ENCODE data around the gene PER1. TPM values are rescaled to one million over a fixed set of nuclear protein-coding genes. Genes with fewer than 3 reads are reported as not detected.

Gene PER1
- total RNA-seq, 2 experiments from 2014 or later = 15.4 to 48.0 TPM

- Histone ChIP-seq H3K36me3 (ENCODE audit: insufficient read depth, low read length) (no peaks in the 10 kb centered on the region), H3K79me2 (ENCODE audit: insufficient read depth, low read depth, low read length) (no peaks in the 10 kb centered on the region), H4K20me1 (ENCODE audit: insufficient read depth, low read length) (no peaks in the 10 kb centered on the region), H3K4me3 (ENCODE audit: low read depth, low read length, poor library complexity, severe bottlenecking) (no peak overlapping the region), H3K4me2 (ENCODE audit: low read length) (no peak overlapping the region), H3K9me3 (ENCODE audit: low read length) (no peaks in the 10 kb centered on the region), H3K9me2 (ENCODE audit: insufficient read depth, low read length) (no peaks in the 10 kb centered on the region), H3K4me1 (ENCODE audit: insufficient read depth, low read length, poor library complexity, severe bottlenecking) (peaks cover 21% of the 10 kb centered on the region), H3K27ac (ENCODE audit: low read depth, low read length, poor library complexity, severe bottlenecking) (no peak overlapping the region), H2AFZ (ENCODE audit: low read length) (no peak overlapping the region)
- intact Hi-C loops (cut with micrococcal nuclease; ENCODE audit: unreplicated experiment) = loop anchor here (5.0 kb wide), 1 partner anchor 229 kb away; the partner anchor contains the start of gene CHD3
- no TSS peak for BruUV-seq (replicated peaks)
- CTCF ChIA-PET (ENCODE audit: unreplicated experiment) = interaction anchor here (1.2 kb wide), 1 partner anchor 43 kb away, joined by 4 read pairs; no protein-coding TSS in a partner anchor
- POLR2A ChIA-PET = interaction anchor here (0.6 to 0.7 kb wide), 2 partner anchors 18 to 47 kb away, joined by 3 to 6 read pairs; no protein-coding TSS in a partner anchor
- DNase-seq (ENCODE audit: low spot score) = no peak
- TF ChIP-seq CTCF (conservative IDR thresholded peaks at IDR 0.05; ENCODE audit: low read length) (no peak), EZH2phosphoT487 (IDR thresholded peaks at IDR 0.05; ENCODE audit: borderline replicate concordance, low read depth, low read length) (no peak)
Measured at GRCh38 chr17:8116776-8117175, 35.4 kb downstream of the PER1 start.

- H3K9me3 ChIP-seq (ENCODE audit: low read length) = no peaks in the 10 kb centered on the region
- no peak for TF ChIP-seq CTCF (conservative IDR thresholded peaks at IDR 0.05; ENCODE audit: low read length)
- no peak for TF ChIP-seq EZH2phosphoT487 (IDR thresholded peaks at IDR 0.05; ENCODE audit: borderline replicate concordance, low read depth, low read length)
- no peak overlapping the region for H3K4me3 ChIP-seq (ENCODE audit: low read depth, low read length, poor library complexity, severe bottlenecking)
- H3K4me1 ChIP-seq (ENCODE audit: insufficient read depth, low read length, poor library complexity, severe bottlenecking) = peaks cover 11% of the 10 kb centered on the region
- CTCF ChIA-PET (ENCODE audit: unreplicated experiment) = interaction anchor here (0.8 to 2.4 kb wide), 4 partner anchors 8 to 53 kb away, joined by 3 to 7 read pairs (median 6); no protein-coding TSS in a partner anchor
- H4K20me1 ChIP-seq (ENCODE audit: insufficient read depth, low read length) = no peaks in the 10 kb centered on the region
- no peak overlapping the region for H3K27ac ChIP-seq (ENCODE audit: low read depth, low read length, poor library complexity, severe bottlenecking)
- no peak for DNase-seq (ENCODE audit: low spot score)
- no peaks in the 10 kb centered on the region for H3K36me3 ChIP-seq (ENCODE audit: insufficient read depth, low read length)
- BruUV-seq (replicated peaks) = no TSS peak
- no peaks in the 10 kb centered on the region for H3K79me2 ChIP-seq (ENCODE audit: insufficient read depth, low read depth, low read length)
- intact Hi-C loops (cut with micrococcal nuclease; ENCODE audit: unreplicated experiment) = loop anchor here (1.0 to 2.0 kb wide), 3 partner anchors 16 to 51 kb away; no protein-coding TSS in a partner anchor
- no peaks in the 10 kb centered on the region for H3K9me2 ChIP-seq (ENCODE audit: insufficient read depth, low read length)
- H2AFZ ChIP-seq (ENCODE audit: low read length) = no peak overlapping the region
- POLR2A ChIA-PET = interaction anchor here (1.4 kb wide), 1 partner anchor 20 kb away, joined by 6 read pairs; no protein-coding TSS in a partner anchor
- H3K4me2 ChIP-seq (ENCODE audit: low read length) = no peak overlapping the region
Measured at GRCh38 chr17:8110907-8111306, 41.3 kb downstream of the PER1 start.

GRCh38 chr17:8110456-8110804, 41.8 kb downstream of the PER1 start:
- H3K27ac ChIP-seq (ENCODE audit: low read depth, low read length, poor library complexity, severe bottlenecking) = no peak overlapping the region
- peak overlapping the region; percentile 63 for H3K4me3 ChIP-seq (ENCODE audit: low read depth, low read length, poor library complexity, severe bottlenecking)
- H2AFZ ChIP-seq (ENCODE audit: low read length) = no peak overlapping the region; the same call in 1 of the 2 replicates
- ChIA-PET CTCF (ENCODE audit: unreplicated experiment) (interaction anchor here (0.8 to 2.4 kb wide), 5 partner anchors 9 to 52 kb away, joined by 3 to 7 read pairs (median 4); no protein-coding TSS in a partner anchor), POLR2A (interaction anchor here (1.4 kb wide), 1 partner anchor 20 kb away, joined by 6 read pairs; no protein-coding TSS in a partner anchor)
- H3K9me3 ChIP-seq (ENCODE audit: low read length) = no peaks in the 10 kb centered on the region
- H3K4me1 ChIP-seq (ENCODE audit: insufficient read depth, low read length, poor library complexity, severe bottlenecking) = peaks cover 12% of the 10 kb centered on the region
- no TSS peak for BruUV-seq (replicated peaks)
- DNase-seq (ENCODE audit: low spot score) = no peak
- H4K20me1 ChIP-seq (ENCODE audit: insufficient read depth, low read length) = no peaks in the 10 kb centered on the region
- TF ChIP-seq EZH2phosphoT487 (IDR thresholded peaks at IDR 0.05; ENCODE audit: borderline replicate concordance, low read depth, low read length) = no peak
- TF ChIP-seq CTCF (conservative IDR thresholded peaks at IDR 0.05; ENCODE audit: low read length) = peak; percentile 51; the same call in 1 of the 2 replicates
- no peaks in the 10 kb centered on the region for H3K36me3 ChIP-seq (ENCODE audit: insufficient read depth, low read length)
- intact Hi-C loops (cut with micrococcal nuclease; ENCODE audit: unreplicated experiment) = loop anchor here (1.0 to 2.0 kb wide), 3 partner anchors 16 to 50 kb away; no protein-coding TSS in a partner anchor
- H3K9me2 ChIP-seq (ENCODE audit: insufficient read depth, low read length) = no peaks in the 10 kb centered on the region
- peak overlapping the region; percentile 86; the same call in 1 of the 2 replicates for H3K4me2 ChIP-seq (ENCODE audit: low read length)
- no peaks in the 10 kb centered on the region for H3K79me2 ChIP-seq (ENCODE audit: insufficient read depth, low read depth, low read length)
